ENCODE results near the gene RGPD3.
"Not testable (repeated sequence)": the region's sequence is repeated elsewhere in the genome, so short reads cannot be mapped to it uniquely, and the experiment has no call there.

The RGPD3 gene

DNA sequence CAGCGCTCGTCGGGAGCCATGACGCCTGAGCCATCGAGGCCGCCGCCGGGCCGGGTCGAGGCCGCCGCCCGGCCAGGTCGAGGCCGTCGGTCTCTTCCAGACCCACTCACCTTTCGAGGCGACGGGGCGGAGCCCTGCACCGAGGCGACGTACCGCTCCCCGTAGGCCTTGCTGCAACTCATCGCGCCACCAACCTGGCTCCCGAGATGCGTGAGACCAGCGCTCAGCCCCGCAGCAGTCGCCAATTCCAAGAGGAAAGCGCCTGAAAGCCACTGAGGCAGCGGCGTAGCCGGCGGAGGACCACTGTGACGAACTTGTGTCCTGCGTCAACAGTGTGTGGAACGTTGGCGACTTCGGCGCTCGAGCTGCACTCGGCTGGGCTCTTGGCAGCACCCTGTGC, at the start of gene RGPD3:
RGPD3 (minus strand) TSS at position 307 of the 400 bp plus-strand sequence; CDS start at position 182, 125 bp downstream.
- DNase-seq = not testable (repeated sequence)

DNA sequence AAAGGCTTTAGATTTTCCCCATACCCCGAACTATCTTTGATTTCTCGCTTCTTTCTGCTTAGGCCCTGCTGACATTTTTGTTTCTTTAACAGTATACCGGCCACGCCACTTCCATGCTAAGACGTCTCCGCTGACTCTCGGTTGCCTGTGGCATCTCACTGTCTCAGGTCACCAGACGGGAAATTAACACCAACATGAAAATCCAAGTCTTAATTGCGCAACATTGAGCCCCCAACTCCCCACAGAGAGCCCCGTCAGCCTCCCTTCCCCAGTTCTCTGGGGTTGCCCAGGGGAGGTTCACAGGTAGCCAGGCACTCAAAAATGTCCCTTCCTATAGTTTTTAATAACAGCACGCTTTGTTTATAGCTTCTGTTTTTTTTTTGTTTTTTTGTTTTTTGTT, 49.1 kb upstream of the RGPD3 start:
- DNase-seq = no peak

DNA sequence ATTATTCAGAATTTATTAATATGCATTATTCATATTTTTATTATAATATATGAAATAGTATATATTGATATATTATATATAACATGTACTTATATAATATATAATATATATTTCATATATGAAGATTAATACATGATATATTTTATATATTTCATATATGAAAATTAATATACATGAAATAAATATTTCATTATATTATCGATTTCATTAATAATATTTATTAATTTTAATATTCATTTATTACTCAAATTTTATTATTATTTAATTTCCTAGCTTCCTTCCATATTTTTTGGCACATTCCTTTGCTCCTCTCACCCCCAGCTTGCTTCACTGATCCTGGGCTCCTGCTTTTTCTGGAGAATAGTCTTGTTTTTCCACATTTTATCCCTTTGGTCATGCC, 48.7 kb upstream of the RGPD3 start:
- DNase-seq = no peak

DNA sequence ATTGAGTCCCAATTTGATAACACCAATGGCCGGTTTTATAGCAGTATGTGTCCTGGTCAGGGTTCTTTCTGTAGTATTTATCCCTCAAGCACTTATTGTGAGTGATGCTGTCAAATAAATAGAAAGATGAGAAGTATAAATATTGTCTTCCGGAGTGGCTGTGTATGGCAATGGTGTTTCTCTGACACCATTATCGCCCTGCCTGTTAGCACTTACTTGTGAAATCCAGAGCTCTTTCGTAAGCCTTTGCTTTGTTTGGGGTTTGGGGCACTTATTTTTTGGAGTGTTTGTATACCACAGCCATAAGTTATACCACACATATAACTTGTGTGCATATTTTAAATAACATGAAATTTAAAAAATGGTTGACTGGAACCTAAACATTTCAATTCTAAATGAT, 48.2 kb upstream of the RGPD3 start:
- no peak for DNase-seq

DNA sequence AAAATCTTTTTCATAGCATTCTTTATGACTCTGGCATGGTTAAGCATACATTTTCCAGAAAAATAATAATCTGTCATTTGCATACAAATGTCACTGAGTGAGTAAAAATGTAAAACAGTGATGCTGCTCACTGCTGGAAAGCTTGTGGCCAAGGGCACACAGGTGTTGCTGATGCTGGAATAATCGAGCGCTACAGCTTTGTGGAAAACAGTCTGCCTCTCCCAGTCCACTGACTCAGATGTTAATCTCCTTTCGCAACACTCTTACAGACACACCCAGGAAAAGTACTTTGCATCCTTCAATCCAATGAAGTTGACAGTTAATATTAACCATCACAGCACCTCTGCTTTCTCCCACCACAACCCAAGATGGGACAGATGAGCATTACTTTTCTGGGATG, 46.6 kb upstream of the RGPD3 start:
- DNase-seq = not testable (repeated sequence)

DNA sequence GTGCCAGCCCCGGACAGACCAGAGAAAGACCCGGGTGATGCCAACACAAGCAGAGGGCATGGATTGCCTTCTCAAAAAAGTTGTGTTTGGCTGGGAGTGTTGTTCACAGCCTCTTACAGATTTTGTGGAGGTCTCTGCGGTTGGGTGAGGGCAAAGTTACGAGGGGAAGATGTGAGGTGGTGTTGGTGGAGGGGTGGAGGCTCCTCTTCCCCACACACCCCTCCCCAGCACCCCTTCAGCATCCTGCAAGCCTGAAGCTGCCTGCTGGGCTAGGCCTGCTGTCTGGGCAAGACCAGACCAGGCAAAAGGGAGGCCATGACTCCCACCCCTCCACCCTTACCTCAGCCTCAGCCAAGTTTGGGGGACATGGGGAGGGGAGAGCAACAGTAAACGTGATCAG, 45.2 kb upstream of the RGPD3 start:
- not testable (repeated sequence) for DNase-seq

DNA sequence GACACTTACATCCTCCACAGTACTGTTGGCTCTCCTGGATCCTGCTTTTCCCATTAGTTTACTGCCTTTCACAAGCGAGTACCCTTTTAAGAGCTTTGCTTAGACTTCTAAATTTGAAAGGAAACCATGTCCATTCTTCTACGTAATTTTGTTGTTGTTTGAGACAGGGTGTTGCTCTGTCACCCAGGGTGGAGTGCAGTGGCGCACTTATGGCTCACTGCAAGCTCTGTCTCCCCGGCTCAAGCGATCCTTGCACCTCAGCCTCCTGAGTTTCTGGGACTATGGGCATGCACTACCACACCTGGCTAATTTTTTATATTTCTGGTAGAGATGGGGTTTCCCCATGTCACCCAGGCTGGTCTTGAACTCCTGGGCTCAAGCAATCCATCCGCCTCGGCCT, 43.7 kb upstream of the RGPD3 start:
- not testable (repeated sequence) for DNase-seq

DNA sequence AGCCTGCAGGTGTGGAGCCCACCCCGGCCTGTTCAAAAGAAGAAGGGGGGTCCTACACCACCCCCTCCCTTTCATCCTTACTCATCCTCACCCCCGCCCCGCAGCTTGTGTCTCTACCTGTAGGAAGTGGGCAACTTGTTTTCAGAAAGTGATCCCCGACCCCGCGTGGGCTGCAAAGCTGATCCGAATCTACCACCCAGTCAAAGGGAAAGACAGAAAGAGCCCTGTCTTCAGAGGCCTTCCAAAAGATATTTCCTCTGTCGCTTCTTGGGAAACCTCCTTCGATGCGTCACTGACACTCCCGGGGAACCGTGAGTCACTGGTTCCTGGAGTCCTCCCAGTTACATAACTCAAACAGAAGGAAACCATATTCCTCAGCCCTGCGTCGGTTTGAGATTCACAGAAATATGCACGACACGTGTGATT, 43.3 kb upstream of the RGPD3 start:
- DNase-seq = not testable (repeated sequence)

DNA sequence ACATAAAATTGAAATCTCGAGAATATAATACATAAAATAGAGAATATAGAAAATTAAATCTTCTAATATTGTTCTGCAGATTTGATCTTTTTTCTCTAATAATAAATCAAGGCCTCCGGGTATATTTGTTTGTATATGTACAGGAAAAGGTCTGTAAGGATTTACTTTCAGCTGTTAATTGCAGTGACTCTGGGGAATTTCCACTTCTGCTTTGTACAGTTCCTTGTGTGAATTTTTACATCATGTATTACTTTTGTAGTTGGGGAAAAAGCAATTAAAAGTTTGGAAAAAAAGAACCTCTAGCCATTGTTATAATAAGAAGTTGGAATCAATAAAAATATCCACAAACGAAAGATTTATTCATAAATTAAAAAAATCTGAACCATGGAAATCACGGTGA, 42.6 kb upstream of the RGPD3 start:
- not testable (repeated sequence) for DNase-seq

DNA sequence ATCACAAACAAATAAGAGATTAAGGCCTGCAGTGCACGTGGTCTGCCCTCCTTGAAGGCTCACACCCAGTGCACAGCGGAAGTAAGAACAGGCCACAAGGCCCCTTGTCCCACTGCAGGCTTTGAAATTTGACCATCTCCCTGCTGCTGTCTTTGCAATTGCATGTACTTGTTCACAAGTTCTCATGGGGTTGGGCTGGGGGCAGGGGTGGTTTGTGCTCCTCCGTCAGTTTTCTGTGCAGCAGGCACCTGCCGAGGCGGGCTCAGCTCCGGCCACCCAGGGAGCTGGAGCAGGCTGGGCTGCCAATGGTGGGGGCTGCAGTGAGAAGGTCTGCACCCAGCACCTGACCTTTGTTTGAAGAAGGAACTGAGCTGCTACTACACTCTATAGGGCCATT, 41.2 kb upstream of the RGPD3 start:
- DNase-seq = not testable (repeated sequence)

DNA sequence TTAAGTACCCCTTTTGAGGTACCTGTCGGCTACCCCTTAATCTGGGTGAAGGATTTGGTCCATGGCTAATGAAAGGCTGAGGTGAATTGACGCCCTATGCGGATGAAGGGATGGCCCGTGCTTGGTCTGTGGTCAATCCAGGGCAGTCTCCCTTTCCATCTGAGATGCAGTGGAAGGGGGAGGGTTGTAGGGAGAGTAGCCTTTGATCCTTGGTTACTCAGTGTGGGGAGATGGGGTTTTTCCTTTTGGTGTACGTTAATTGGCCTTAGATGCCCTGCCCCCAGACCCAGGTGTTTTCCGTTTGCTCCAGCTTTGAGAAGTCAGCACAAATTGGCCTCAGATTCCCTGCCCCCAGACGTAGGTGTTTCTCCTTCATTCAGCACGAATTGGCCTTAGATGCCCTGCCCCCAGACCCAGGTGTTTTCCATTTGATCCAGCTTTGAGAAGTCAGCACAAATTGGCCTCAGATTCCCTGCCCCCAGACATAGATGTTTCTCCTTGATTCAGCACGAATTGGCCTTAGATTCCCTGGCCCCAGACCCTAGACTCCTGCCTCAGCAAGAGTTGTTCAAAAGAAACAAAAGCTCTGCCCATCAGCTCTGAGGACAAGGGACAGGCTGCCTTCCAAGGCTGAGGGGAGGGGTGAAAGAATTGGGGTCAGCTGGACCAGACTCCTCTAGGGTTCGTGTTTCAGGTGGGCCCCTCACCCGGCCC, 40.6 kb upstream of the RGPD3 start:
- not testable (repeated sequence) for DNase-seq

DNA sequence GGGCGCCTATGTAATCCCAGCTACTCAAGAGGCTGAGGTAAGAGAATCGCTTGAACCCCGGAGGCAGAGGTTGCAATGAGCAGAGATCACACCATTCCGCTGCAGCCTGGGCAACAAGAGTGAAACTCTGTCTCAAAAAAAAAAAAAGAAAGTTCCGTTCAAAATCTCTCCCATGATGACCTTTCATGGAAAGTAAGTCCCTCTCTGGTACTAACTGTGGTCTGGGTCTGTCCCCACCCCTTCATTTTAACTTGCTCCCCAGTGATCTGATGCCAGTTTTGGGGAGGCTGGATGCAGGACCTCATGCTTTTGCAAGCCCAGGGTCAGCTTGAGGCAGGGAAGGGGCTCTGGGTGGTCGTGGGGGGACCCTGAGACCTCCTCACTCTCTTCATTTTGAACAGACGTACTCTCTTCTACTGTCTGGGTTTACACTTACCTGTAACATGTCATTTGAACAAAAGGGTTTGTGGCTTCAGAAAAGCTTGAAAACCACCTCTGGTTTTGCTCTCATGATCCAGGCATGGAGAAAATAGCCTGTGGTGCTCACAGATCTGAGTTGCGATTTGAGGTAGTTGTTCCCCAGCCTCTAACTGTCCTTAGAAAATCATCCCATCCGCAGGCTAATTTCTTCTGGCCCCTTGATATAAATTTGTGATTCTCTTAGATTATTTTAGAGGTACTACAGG, 37.9 kb upstream of the RGPD3 start:
- not testable (repeated sequence) for DNase-seq

DNA sequence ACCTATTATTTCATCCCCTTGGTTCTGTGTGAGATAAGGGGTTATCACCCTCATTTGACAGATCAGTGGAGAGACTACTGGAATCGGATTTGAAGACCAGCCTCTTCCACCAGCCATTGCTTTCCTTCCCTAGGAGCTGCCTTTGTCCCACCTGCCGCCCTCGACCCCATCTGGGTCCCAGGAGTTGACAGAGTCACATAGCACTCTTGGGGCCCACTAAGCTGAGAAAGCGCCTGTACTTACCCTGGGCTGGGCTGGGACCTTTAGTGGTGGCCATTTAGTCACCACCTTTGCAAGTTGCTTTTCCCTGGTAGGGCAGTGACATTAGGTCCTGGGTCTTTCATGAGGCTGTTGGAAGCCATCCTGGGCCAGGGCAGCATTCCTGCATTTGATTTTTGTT, 36.6 kb upstream of the RGPD3 start:
- DNase-seq = not testable (repeated sequence)

DNA sequence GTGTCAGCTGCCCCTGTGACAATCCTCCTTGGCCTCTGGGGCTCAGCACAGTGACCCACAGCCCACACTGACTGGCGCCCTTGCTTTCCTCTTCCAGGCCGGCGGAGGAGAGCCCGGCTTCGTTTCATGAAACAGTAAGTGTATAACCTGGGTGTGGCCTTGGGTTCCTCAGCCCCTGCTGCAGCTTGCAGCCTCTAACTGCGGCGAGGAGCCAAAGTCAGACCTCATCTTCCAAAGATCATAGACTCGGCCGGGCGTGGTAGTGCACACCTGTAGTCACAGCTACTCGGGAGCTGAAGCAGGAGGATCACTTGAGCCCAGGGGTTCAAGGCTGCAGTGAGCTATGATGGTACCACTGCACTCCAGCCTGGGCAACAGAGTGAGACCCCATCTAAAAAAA, 36.0 kb upstream of the RGPD3 start:
- not testable (repeated sequence) for DNase-seq

DNA sequence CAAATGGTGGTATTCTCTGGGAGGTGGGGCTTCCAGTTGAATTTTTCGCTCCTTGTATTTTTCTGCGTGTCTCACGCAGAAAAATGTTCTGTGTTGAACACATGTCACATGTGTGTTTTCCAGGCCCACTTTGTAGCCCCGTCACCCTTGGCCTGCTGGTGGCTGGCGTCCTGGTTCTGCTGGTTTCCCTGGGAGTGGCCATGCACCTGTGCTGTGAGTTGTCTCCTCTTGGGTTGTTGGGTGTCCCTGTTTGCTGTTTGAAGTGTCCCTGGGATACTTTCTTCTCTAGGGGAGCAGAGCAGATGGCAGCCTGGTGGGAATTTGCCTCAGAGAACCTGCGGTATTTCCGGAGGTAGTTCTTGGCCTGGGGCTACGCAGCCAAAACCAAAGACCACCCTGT, 34.1 kb upstream of the RGPD3 start:
- not testable (repeated sequence) for DNase-seq

DNA sequence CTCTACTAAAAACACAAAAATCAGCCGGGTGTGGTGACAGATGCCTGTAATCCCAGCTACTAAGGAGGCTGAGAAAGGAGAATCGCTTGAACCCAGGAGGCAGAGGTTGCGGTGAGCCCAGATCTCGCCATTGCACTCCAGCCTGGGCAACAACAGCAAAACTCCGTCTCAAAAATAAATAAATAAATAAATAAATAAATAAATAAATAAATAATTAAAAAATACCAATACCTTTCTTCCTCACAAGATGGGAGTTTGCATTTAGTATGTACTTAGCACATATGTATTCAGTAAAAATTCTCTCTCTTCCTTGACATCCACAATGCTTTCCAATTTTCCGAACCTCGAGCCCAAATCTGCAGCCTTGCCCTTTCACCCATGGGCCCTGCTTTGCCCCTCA, 32.1 kb upstream of the RGPD3 start:
- DNase-seq = not testable (repeated sequence)

DNA sequence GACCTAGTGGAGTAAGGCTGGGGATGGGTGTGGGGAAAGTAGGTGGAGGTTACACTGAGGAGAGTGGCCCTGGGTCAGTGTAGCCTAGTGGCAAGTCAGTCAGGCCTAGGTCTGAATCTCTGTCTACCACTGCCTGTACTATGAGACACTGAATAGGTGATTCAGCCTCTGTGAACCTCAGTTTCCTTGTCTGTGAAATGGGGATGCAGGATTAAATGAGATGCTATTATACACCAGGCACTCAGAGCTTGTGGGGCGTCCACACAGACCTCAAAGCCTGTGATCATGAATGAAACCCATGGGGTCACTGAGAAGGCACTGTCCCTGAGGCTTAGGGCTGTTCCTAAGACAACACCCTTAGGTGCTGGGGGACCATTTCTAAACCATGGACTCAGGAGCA, 30.3 kb upstream of the RGPD3 start:
- not testable (repeated sequence) for DNase-seq

DNA sequence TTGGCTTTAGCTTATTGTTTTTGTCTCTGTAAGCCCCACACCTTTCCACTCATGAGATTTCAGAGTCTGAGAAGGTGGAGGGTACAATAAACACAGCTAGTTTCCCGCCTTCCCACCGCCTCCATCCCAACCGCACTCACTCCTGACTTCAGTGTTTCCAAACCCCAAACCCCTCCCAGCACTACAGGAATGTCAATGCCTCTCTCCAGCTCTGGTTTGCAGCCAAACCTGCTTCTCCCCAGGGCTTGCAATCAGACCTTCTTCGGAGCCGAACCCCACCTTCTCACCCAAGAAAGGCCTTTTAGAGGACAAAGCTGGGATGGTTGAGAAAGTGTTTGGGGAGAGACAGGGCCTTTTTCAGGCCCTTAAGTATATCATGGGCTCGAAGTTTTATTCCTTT, 24.7 kb upstream of the RGPD3 start:
- DNase-seq = not testable (repeated sequence)

DNA sequence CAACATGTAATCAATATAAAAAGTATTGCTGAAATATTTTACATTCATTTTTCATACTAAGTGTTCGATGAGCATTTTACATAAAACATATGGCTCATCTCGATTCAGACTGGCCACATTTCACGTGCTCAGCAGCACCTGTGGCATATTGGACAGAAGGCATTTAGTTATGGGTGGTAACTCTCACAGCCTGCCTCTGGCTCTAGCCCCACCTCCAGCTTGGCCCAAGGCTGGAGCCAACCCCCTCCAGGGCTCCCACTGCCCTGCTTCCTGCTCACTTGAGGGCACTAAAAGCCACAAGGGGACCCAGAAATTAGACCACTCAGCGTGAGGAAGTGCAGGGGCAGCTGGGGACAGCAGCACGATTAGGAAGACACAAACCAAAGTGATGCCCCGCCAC, 24.2 kb upstream of the RGPD3 start:
- DNase-seq = not testable (repeated sequence)

DNA sequence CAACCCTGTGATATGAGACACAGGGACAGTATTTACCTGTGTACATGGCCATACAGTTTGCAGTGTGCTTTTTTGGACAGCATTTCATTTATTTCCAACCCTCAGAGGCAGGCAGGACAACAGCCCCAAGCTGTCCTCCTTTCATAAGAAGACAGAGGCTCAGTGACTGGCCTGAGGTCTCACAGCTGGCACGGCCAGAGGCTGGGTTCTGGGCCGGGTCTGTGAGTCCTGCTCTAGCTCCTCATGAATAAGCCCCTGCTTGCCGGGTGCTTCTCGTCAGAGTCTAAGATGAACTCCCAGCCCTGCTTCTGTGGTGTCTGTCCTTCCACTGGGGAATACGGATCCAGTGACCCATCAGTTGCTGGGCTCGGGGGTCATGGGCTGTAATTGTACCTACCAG, 21.5 kb upstream of the RGPD3 start:
- not testable (repeated sequence) for DNase-seq

DNA sequence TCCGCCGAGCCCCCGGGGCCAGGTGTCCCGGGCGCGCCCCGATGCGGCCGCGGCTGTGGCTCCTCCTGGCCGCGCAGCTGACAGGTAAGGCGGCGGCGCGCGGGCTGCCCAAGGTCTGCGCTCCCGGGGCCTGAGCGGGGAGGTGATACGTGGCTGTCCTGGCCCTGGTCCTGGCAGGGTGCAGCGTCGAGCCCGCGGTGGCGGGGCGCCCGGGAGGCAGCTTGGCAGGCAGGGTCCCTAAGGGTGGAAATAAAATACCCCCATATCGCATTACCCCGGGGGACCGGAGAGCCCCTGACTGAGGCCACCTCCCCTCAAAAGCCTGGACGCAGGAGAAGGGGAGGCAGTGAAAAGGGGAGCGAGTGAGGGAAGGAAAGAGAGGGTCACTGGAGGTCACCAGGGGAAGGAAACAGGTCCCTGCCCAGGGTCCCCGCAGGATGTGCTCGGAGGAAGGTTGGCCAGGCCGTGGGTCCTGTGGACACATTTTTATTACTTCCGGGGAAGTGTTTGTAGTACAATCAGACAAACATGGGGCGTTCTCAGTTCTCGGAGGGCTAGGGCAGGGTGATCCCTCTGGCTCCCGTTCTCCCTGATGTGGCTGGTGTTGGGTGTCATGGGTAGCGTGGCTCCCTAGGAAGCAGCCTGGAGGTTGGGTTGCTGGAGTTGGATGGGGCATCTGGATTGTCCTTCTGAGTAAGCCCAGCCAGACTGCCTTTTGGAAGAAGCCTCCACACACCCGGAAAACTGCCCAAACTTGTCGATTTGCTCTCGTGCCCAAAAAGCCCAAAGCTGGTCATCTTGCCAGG, 19.4 kb upstream of the RGPD3 start:
- not testable (repeated sequence) for DNase-seq

DNA sequence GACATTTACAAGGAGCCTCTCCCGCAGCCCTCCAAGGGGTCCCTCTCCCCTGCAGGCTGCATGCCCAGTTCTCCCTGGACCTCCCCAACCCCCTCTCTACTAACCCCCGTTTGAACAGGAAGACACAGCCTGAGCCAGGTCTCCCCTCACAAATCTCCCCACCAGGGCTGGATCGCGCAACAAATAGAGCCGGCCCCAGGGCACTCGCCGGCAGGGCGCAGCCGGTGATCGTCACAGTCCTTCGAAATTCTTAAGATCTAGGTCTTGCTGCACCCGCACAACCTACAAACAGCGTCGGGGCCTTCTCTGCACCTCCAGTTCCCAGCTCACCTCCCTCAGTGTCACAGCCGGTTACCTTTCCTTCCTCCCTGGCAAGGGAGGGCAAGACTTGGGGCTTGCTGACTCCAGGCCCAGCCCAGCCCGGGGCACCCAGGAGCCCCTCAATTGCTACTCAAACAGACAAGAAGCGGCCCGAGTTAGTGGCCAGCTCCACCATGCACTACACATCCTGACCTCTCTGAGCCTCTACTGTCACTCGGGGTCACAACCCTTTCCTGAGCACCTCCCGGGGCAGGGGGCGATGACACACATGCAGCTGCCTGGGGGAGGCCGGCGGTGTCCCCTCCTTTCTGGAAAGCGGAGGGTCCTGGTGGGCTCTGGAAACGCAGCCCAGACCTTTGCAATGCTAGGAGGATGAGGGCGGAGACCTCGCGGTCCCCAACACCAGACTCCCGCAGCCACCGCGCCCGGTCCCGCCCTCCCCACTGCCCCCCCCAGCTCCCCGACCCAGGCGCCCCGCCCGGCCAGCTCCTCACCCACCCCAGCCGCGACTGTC, 18.6 kb upstream of the RGPD3 start, which contains the start of gene CD8B2:
CD8B2 (plus strand) TSS at position 814 of the 835 bp plus-strand sequence. CDS start 63 bp downstream, outside the sequence.
- DNase-seq = not testable (repeated sequence)

Measured in NCI-H187 (cell line).